ENCODE data around the gene PLAC1. TPM values are rescaled to one million over a fixed set of nuclear protein-coding genes. Genes with fewer than 3 reads are reported as not detected.

Gene PLAC1
- total RNA-seq, 1 experiment from 2014 or later, result 0.34 TPM

DNA sequence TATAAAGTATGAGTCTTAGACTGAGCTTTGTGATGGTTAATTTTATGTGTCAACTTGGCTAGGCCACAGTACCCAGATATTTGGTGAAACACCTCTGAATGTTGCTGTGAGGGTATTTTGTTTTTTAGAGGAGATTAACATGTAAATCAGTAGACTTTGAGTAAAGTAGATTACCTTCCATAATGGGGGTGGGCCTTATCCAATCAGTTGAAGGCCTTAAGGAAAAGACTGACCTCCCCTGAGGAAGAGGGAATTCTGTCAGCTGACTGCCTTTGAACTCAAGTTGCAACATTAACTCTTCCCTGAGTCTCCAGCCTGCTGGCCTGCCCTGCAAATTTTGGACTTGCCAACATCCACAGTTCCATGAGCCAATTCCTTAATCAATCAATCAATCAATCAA is 66.0 kb downstream of the PLAC1 start:
- H3K4me1 ChIP-seq (ENCODE audit: control insufficient read depth in 1 of 2, insufficient read depth in 2 of 2, low read length in 2 of 2), result no peaks in the 10 kb centered on the region
- no peaks in the 10 kb centered on the region for H4K20me1 ChIP-seq (ENCODE audit: insufficient read depth)
- H3K9me3 ChIP-seq (ENCODE audit: control insufficient read depth in 1 of 2, insufficient read depth in 1 of 2, low read depth in 1 of 2, low read length in 2 of 2), result no peaks in the 10 kb centered on the region
- no peak overlapping the region for H3K4me3 ChIP-seq (replicated peaks in 1 of 2; ENCODE audit: low read depth in 1 of 2, low read length in 2 of 2)
- H3K27me3 ChIP-seq (ENCODE audit: insufficient read depth, low read length), result no peaks in the 10 kb centered on the region
- no peak overlapping the region for H2AFZ ChIP-seq (ENCODE audit: low read depth, low read length, poor library complexity, severe bottlenecking)
- DNase-seq (ENCODE audit: low read depth, low spot score), result no peak
- ChIA-PET RAD21 (ENCODE audit: low non-redundant PET in 1 of 2, low total read pairs in 2 of 2, uncharacterized antibody in 2 of 2, unreplicated experiment in 2 of 2) (no interaction called here), POLR2A (no interaction called here), CTCF (no interaction called here)
- no peaks in the 10 kb centered on the region for H3K79me2 ChIP-seq (ENCODE audit: insufficient read depth, low read length)
- TF ChIP-seq, protein P1, sequence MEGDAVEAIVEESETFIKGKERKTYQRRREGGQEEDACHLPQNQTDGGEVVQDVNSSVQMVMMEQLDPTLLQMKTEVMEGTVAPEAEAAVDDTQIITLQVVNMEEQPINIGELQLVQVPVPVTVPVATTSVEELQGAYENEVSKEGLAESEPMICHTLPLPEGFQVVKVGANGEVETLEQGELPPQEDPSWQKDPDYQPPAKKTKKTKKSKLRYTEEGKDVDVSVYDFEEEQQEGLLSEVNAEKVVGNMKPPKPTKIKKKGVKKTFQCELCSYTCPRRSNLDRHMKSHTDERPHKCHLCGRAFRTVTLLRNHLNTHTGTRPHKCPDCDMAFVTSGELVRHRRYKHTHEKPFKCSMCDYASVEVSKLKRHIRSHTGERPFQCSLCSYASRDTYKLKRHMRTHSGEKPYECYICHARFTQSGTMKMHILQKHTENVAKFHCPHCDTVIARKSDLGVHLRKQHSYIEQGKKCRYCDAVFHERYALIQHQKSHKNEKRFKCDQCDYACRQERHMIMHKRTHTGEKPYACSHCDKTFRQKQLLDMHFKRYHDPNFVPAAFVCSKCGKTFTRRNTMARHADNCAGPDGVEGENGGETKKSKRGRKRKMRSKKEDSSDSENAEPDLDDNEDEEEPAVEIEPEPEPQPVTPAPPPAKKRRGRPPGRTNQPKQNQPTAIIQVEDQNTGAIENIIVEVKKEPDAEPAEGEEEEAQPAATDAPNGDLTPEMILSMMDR (IDR thresholded peaks at IDR 0.05 in 2 of 3, conservative IDR thresholded peaks at IDR 0.05 in 1 of 3; ENCODE audit: borderline replicate concordance in 1 of 3, insufficient read depth in 1 of 3, low read depth in 2 of 3, low read length in 2 of 3), result no peak
- TF ChIP-seq EZH2 (IDR thresholded peaks at IDR 0.05) (no peak), FOSL1 (IDR thresholded peaks at IDR 0.05; ENCODE audit: low read depth) (no peak), REST (IDR thresholded peaks at IDR 0.05; ENCODE audit: low read depth) (no peak), SRF (IDR thresholded peaks at IDR 0.05; ENCODE audit: low read depth) (no peak), POLR2A (IDR thresholded peaks at IDR 0.05; ENCODE audit: borderline replicate concordance, extremely low read depth, insufficient read depth, insufficient read length) (no peak), SIN3A (IDR thresholded peaks at IDR 0.05; ENCODE audit: low read depth) (no peak), TCF7L2 (IDR thresholded peaks at IDR 0.05; ENCODE audit: borderline replicate concordance, extremely low read depth, insufficient read depth, insufficient read length) (no peak), RAD21 (IDR thresholded peaks at IDR 0.05; ENCODE audit: low read depth) (no peak), EZH2phosphoT487 (IDR thresholded peaks at IDR 0.05; ENCODE audit: borderline replicate concordance) (no peak), JUND (IDR thresholded peaks at IDR 0.05) (no peak), EGR1 (IDR thresholded peaks at IDR 0.05; ENCODE audit: low read depth) (no peak), ZNF274 (IDR thresholded peaks at IDR 0.05; ENCODE audit: low read depth, low read length) (no peak), CBX3 (IDR thresholded peaks at IDR 0.05; ENCODE audit: low read depth) (no peak)
- TF ChIP-seq, protein P2, sequence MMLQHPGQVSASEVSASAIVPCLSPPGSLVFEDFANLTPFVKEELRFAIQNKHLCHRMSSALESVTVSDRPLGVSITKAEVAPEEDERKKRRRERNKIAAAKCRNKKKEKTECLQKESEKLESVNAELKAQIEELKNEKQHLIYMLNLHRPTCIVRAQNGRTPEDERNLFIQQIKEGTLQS (IDR thresholded peaks at IDR 0.05), result no peak
- intact Hi-C loops (cut with micrococcal nuclease), result no loop called here
- no peaks in the 10 kb centered on the region for H3K36me3 ChIP-seq (ENCODE audit: control insufficient read depth in 1 of 2, insufficient read depth in 2 of 2, low read length in 2 of 2)
- H3K9ac ChIP-seq (ENCODE audit: low read length), result no peak overlapping the region
- no peak for ATAC-seq
- no peaks in the 10 kb centered on the region for H3K9me2 ChIP-seq (ENCODE audit: insufficient read depth)
- no peak overlapping the region for H3K27ac ChIP-seq (ENCODE audit: low read depth, low read length)
- H3K4me2 ChIP-seq (ENCODE audit: low read length), result no peak overlapping the region
- BruUV-seq (replicated peaks), result no TSS peak
